A673 (cell line): ENCODE measurements around the gene ZNF775. TPM values are rescaled to one million over a fixed set of nuclear protein-coding genes. Genes with fewer than 3 reads are reported as not detected.
A peak's percentile ranks its signal among the peaks of the same experiment; 100 is the strongest.

ENCODE experiments used
- BruUV-seq: library from RNA; stranded (reverse); fragments of 400-500 nt; replicated peaks from 2 replicates; lab custom pipeline; 2021; lab: Mats Ljungman, UMichigan
- CTCF ChIA-PET: fragments of 300-600 bp; sonication (Branson Sonifier 250); formaldehyde crosslinking; loops from one replicate; lab custom pipeline; 2022; ENCODE audit warnings: antibody characterized with exemption; lab: Charles Lee
- POLR2A ChIA-PET: fragments of 300-600 bp; sonication (Branson Sonifier 250); formaldehyde crosslinking; loops from one replicate; lab custom pipeline; 2022; ENCODE audit warnings: antibody characterized with exemption; ENCODE audit not compliant: low non-redundant PET; lab: Charles Lee
- DNase-seq: peaks from one replicate; pipeline ENCODE4 v3.0.0-alpha.2; 2015; ENCODE audit warnings: low spot score
- H3K27ac ChIP-seq: fragments of 200-600 bp; sonication (generic); 2 replicates; pipeline ENCODE4 v1.5.1; 2016; ENCODE audit warnings: mixed run types, low read depth, mild to moderate bottlenecking, mixed read lengths, antibody characterized with exemption, low read length; ENCODE audit not compliant: poor library complexity, severe bottlenecking
- H3K27me3 ChIP-seq: fragments of 200-600 bp; sonication (generic); replicated peaks from 2 replicates; pipeline ENCODE4 v1.6.1; 2017; ENCODE audit warnings: mixed run types, low read depth, mild to moderate bottlenecking, mixed read lengths, antibody characterized with exemption, low read length; ENCODE audit not compliant: insufficient read depth, poor library complexity
- H3K36me3 ChIP-seq: fragments of 200-600 bp; sonication (generic); 2 replicates; pipeline ENCODE4 v1.6.1; 2016; ENCODE audit warnings: mixed run types, mild to moderate bottlenecking, mixed read lengths, antibody characterized with exemption, low read length; ENCODE audit not compliant: insufficient read depth, poor library complexity, severe bottlenecking
- H3K4me1 ChIP-seq: fragments of 200-600 bp; sonication (generic); 2 replicates; pipeline ENCODE4 v1.6.1; 2017; ENCODE audit warnings: mixed run types, mild to moderate bottlenecking, mixed read lengths, antibody characterized with exemption, low read length; ENCODE audit not compliant: insufficient read depth, poor library complexity, severe bottlenecking
- H3K4me3 ChIP-seq: fragments of 200-600 bp; sonication (generic); 2 replicates; pipeline ENCODE4 v1.5.1; 2016; ENCODE audit warnings: low read depth, mixed run types, mild to moderate bottlenecking, mixed read lengths, low read length; ENCODE audit not compliant: poor library complexity, severe bottlenecking
- H3K9me3 ChIP-seq: fragments of 200-600 bp; sonication (generic); 2 replicates; pipeline ENCODE4 v1.6.1; 2016; ENCODE audit warnings: mixed run types, low read depth, mild to moderate bottlenecking, mixed read lengths, antibody characterized with exemption, low read length; ENCODE audit not compliant: poor library complexity, severe bottlenecking
- CTCF ChIP-seq: fragments of 300-800, 200-600 bp; sonication (generic); conservative IDR thresholded peaks from 2 replicates; pipeline ENCODE4 v1.5.1; 2017; ENCODE audit warnings: low read depth, mild to moderate bottlenecking, antibody characterized with exemption, low read length, moderate library complexity, mixed read lengths
- EZH2 ChIP-seq: fragments of 200-600 bp; sonication (generic); IDR thresholded peaks from 2 replicates; pipeline ENCODE4 v1.6.1; 2017; ENCODE audit warnings: borderline replicate concordance, low read depth, mild to moderate bottlenecking, mixed read lengths, antibody characterized with exemption, low read length; ENCODE audit not compliant: poor library complexity, severe bottlenecking
- intact Hi-C: fragments of 100-400 bp; cut with micrococcal nuclease; formaldehyde crosslinking; loops from one replicate; pipeline ENCODE4 v1.10.0; 2022; ENCODE audit not compliant: unreplicated experiment
- total RNA-seq: library from RNA; stranded (reverse); gene quantifications from 2 replicates; pipeline ENCODE4 v1.2.3, GENCODE V29; 2021

Gene ZNF775
- total RNA-seq, 1 experiment from 2014 or later = 12.1 TPM

GRCh38 chr7:150404805-150405583, 25.9 kb downstream of the ZNF775 start:
- no TSS peak for BruUV-seq
- H3K4me3 ChIP-seq = peak overlapping the region; percentile 69
- no peaks in the 10 kb centered on the region for H3K36me3 ChIP-seq
- H3K27ac ChIP-seq = peak overlapping the region; percentile 79
- no peaks in the 10 kb centered on the region for H3K27me3 ChIP-seq
- no peaks in the 10 kb centered on the region for H3K9me3 ChIP-seq
- TF ChIP-seq CTCF = peak; percentile 34; the same call in 1 of the 2 replicates
- TF ChIP-seq EZH2 = no peak
- peak; percentile 87 for DNase-seq
- H3K4me1 ChIP-seq = peaks cover 17% of the 10 kb centered on the region
- ChIA-PET POLR2A (no interaction called here), CTCF (interaction anchor here (0.7 kb wide), 1 partner anchor 1349 kb away, joined by 10 read pairs; no protein-coding TSS in a partner anchor)
- intact Hi-C loops = no loop called here

- POLR2A ChIA-PET = no interaction called here
- peak overlapping the region; percentile 69 for H3K4me3 ChIP-seq
- no peak for TF ChIP-seq EZH2
- no peak for TF ChIP-seq CTCF
- H3K36me3 ChIP-seq = no peaks in the 10 kb centered on the region
- no TSS peak for BruUV-seq
- H3K4me1 ChIP-seq = peaks cover 17% of the 10 kb centered on the region
- no peak for DNase-seq
- intact Hi-C loops = no loop called here
- no peaks in the 10 kb centered on the region for H3K27me3 ChIP-seq
- peak overlapping the region; percentile 79 for H3K27ac ChIP-seq
- no peaks in the 10 kb centered on the region for H3K9me3 ChIP-seq
- CTCF ChIA-PET = interaction anchor here (0.7 kb wide), 1 partner anchor 1348 kb away, joined by 10 read pairs; no protein-coding TSS in a partner anchor
These were observed 26.6 kb downstream of the ZNF775 start for GRCh38 chr7:150405584-150406311.

GRCh38 chr7:150406312-150406566, 27.1 kb downstream of the ZNF775 start:
- H3K27ac ChIP-seq = no peak overlapping the region

More at GRCh38 chr7:150406312-150406566, 27.1 kb downstream of the ZNF775 start:
- intact Hi-C loops = no loop called here
- Histone ChIP-seq H3K4me1 (peaks cover 17% of the 10 kb centered on the region), H3K27me3 (no peaks in the 10 kb centered on the region), H3K4me3 (peak overlapping the region; percentile 69), H3K36me3 (no peaks in the 10 kb centered on the region), H3K9me3 (no peaks in the 10 kb centered on the region)
- POLR2A ChIA-PET = no interaction called here
- BruUV-seq = no TSS peak
- CTCF ChIA-PET = no interaction called here
- no peak for DNase-seq
- TF ChIP-seq CTCF (no peak), EZH2 (no peak)
